Measurements from ENCODE around the gene MED26. TPM values are rescaled to one million over a fixed set of nuclear protein-coding genes. Genes with fewer than 3 reads are reported as not detected.
A peak's percentile ranks its signal among the peaks of the same experiment; 100 is the strongest.

MED26 gene
- total and polyA plus RNA-seq, 2 of the 13 experiments (the other 11 are each of a cell fraction or from before 2014, with no cell fraction given): 3.5 to 3.8 TPM

- no peak for TF ChIP-seq FOXO4 (CRISPR knock-in tag; conservative IDR thresholded peaks at IDR 0.05)
- peak; percentile 29; the same call in 1 of the 2 replicates for TF ChIP-seq ZNF609 (CRISPR knock-in tag; IDR thresholded peaks at IDR 0.05; ENCODE audit: borderline replicate concordance)
- TF ChIP-seq HIC2 (CRISPR knock-in tag; IDR thresholded peaks at IDR 0.05; ENCODE audit: low read depth): 0 out of 2 replicates have a peak, but pooled peaks have one; percentile 14
- TF ChIP-seq MXD1 (CRISPR knock-in tag; IDR thresholded peaks at IDR 0.05): peak; percentile 66
- TF ChIP-seq ZBTB10 (CRISPR knock-in tag; IDR thresholded peaks at IDR 0.05; ENCODE audit: borderline replicate concordance): peak; percentile 20; the same call in 1 of the 2 replicates
These were observed 55.4 kb downstream of the MED26 start, which contains the start of gene SLC35E1 (continued) for GRCh38 chr19:16572332-16573211.
